GM19023 (cell line): Measurements from ENCODE around the gene ACSL4.
"Not testable (repeated sequence)": the region's sequence is repeated elsewhere in the genome, so short reads cannot be mapped to it uniquely, and the experiment has no call there.

ENCODE experiments used
- ATAC-seq: cut with Tn5 transposase; IDR thresholded peaks from one replicate; pipeline ENCODE4 v1.9.1; 2021; ENCODE audit warnings: mild to moderate bottlenecking, moderate library complexity; ENCODE audit not compliant: unreplicated experiment

Gene ACSL4

GRCh38 chrX:109679820-109680219 lies 53.2 kb downstream of the ACSL4 start:
- no peak for ATAC-seq

GRCh38 chrX:109672239-109672638 lies 60.8 kb downstream of the ACSL4 start:
- no peak for ATAC-seq

- not testable (repeated sequence) for ATAC-seq
These were observed 61.9 kb downstream of the ACSL4 start for GRCh38 chrX:109671170-109671569.

GRCh38 chrX:109667986-109668385 lies 65.1 kb downstream of the ACSL4 start:
- ATAC-seq: no peak

- no peak for ATAC-seq
These were observed 72.5 kb downstream of the ACSL4 start for GRCh38 chrX:109660435-109661143.

GRCh38 chrX:109658391-109658790 lies 74.7 kb downstream of the ACSL4 start:
- no peak for ATAC-seq

GRCh38 chrX:109657364-109657763 lies 75.7 kb downstream of the ACSL4 start:
- ATAC-seq: not testable (repeated sequence)

- ATAC-seq: no peak
These were observed 76.3 kb downstream of the ACSL4 start for GRCh38 chrX:109656774-109657173.

GRCh38 chrX:109655502-109656201 lies 77.4 kb downstream of the ACSL4 start:
- ATAC-seq: no peak

GRCh38 chrX:109654516-109655109 lies 78.4 kb downstream of the ACSL4 start:
- ATAC-seq: no peak

GRCh38 chrX:109644671-109645070 lies 88.4 kb downstream of the ACSL4 start:
- ATAC-seq: not testable (repeated sequence)

- no peak for ATAC-seq
These were observed 89.4 kb downstream of the ACSL4 start for GRCh38 chrX:109643687-109644086.

GRCh38 chrX:109638158-109638557 lies 94.9 kb downstream of the ACSL4 start:
- ATAC-seq: no peak

- ATAC-seq: not testable (repeated sequence)
These were observed 95.6 kb downstream of the ACSL4 start for GRCh38 chrX:109637477-109637876.

- peak; percentile 51 for ATAC-seq
These were observed 97.9 kb downstream of the ACSL4 start for GRCh38 chrX:109635146-109635545.

GRCh38 chrX:109632906-109633504 lies 100.1 kb downstream of the ACSL4 start:
- ATAC-seq: no peak

GRCh38 chrX:109629310-109629709 lies 103.7 kb downstream of the ACSL4 start:
- ATAC-seq: no peak

- no peak for ATAC-seq
These were observed 106.4 kb downstream of the ACSL4 start for GRCh38 chrX:109626637-109627036.

GRCh38 chrX:109624641-109625616 lies 108.1 kb downstream of the ACSL4 start, which contains the start of gene KCNE5:
TSS of gene KCNE5 (minus strand) at chrX:109625172. CDS start at chrX:109625020, 152 bp downstream.
- no peak for ATAC-seq

- ATAC-seq: no peak
These were observed 109.1 kb downstream of the ACSL4 start for GRCh38 chrX:109623997-109624396.
